NB4 (cell line): ENCODE results near the gene CCDC15.

Experiments
- POLR2A ChIP-seq: IDR thresholded peaks from 2 replicates; pipeline ENCODE4 v1.6.1; 2011; ENCODE audit warnings: mild to moderate bottlenecking; ENCODE audit not compliant: insufficient read length; ENCODE audit errors: extremely low read depth
- TF ChIP-seq, protein P1 (sequence below): IDR thresholded peaks from one replicate; pipeline ENCODE4 v1.5.1; 2012; ENCODE audit warnings: low read depth, low read length
- TF ChIP-seq, protein P2 (sequence below): IDR thresholded peaks from 2 replicates; pipeline ENCODE4 v1.6.1; 2011; ENCODE audit warnings: low read depth, low read length

DNA sequence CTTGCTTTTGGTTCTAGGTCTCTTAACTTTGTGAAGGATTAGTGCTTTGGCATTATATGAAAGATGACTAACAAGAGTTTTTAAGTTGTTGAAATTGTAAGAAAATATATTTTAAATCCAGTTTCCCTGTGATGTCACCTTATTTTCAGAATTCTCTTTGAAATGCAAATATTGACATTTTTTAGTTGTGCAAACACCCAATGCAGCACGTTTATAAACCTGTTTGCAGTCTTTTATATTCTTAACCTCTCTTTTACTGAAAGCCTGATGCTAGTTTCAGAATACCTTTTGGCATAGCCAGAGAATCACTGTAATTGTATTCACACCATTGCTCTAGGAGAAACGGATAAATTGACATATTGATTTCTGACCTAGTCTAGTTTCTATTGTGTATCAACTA lies 66.3 kb downstream of the CCDC15 start:
- TF ChIP-seq, protein P1, sequence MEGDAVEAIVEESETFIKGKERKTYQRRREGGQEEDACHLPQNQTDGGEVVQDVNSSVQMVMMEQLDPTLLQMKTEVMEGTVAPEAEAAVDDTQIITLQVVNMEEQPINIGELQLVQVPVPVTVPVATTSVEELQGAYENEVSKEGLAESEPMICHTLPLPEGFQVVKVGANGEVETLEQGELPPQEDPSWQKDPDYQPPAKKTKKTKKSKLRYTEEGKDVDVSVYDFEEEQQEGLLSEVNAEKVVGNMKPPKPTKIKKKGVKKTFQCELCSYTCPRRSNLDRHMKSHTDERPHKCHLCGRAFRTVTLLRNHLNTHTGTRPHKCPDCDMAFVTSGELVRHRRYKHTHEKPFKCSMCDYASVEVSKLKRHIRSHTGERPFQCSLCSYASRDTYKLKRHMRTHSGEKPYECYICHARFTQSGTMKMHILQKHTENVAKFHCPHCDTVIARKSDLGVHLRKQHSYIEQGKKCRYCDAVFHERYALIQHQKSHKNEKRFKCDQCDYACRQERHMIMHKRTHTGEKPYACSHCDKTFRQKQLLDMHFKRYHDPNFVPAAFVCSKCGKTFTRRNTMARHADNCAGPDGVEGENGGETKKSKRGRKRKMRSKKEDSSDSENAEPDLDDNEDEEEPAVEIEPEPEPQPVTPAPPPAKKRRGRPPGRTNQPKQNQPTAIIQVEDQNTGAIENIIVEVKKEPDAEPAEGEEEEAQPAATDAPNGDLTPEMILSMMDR = no peak
- TF ChIP-seq, protein P2, sequence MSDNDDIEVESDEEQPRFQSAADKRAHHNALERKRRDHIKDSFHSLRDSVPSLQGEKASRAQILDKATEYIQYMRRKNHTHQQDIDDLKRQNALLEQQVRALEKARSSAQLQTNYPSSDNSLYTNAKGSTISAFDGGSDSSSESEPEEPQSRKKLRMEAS = no peak
- TF ChIP-seq POLR2A = no peak
